Effector memory CD4-positive, alpha-beta T cell (primary cell): Measurements from ENCODE around the gene DDX21.
"Not testable (repeated sequence)": the region's sequence is repeated elsewhere in the genome, so short reads cannot be mapped to it uniquely, and the experiment has no call there.

Experiments
- DNase-seq, 3 donors: peaks; one replicate each; pipeline ENCODE4 v3.0.0-alpha.2; 2020
- H3K27ac ChIP-seq: 2 replicates; pipeline ENCODE4 v1.7.0; 2013; ENCODE audit warnings: mild to moderate bottlenecking, low read length, moderate library complexity; ENCODE audit not compliant: insufficient read depth, poor library complexity, severe bottlenecking
- H3K27me3 ChIP-seq: replicated peaks from 2 replicates; pipeline ENCODE4 v1.7.0; 2013; ENCODE audit warnings: mild to moderate bottlenecking, low read length; ENCODE audit not compliant: insufficient read depth, control insufficient read depth, poor library complexity, severe bottlenecking
- H3K36me3 ChIP-seq: 2 replicates; pipeline ENCODE4 v1.7.0; 2013; ENCODE audit warnings: mild to moderate bottlenecking, low read length, moderate library complexity; ENCODE audit not compliant: control insufficient read depth, insufficient read depth
- H3K4me1 ChIP-seq: 2 replicates; pipeline ENCODE4 v1.7.0; 2013; ENCODE audit warnings: low read length, mild to moderate bottlenecking; ENCODE audit not compliant: control insufficient read depth, insufficient read depth, poor library complexity, severe bottlenecking
- H3K4me3 ChIP-seq: 2 replicates; pipeline ENCODE4 v1.7.0; 2013; ENCODE audit warnings: low read length, low read depth, mild to moderate bottlenecking; ENCODE audit not compliant: insufficient read depth, poor library complexity, severe bottlenecking
- H3K9me3 ChIP-seq: 2 replicates; pipeline ENCODE4 v1.7.0; 2013; ENCODE audit warnings: mild to moderate bottlenecking, low read length, moderate library complexity; ENCODE audit not compliant: control insufficient read depth

DDX21 gene

DNA sequence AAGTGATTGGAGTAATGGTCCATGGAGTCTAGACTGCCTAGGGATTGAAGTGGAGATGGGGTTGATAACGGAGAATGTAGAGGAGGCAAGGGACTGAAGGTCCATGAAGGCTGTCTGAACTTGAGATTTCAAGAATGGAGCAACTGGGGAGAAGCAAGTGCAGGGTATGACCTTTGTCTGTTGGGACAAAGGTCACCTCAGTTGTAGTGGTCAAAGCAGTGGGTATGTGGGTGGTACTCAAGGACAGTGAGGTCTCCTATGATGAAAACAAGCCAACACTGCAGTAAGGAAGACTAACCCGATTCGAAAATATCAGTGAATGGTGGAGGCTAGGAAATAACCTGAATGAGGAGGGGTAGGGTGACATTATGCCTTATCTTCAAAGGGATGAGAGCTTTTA, 5.4 kb upstream of the DDX21 start:
- Histone ChIP-seq H3K36me3 (peaks cover 17% of the 10 kb centered on the region), H3K4me1 (peaks cover 2% of the 10 kb centered on the region), H3K27ac (no peak overlapping the region), H3K4me3 (no peak overlapping the region), H3K27me3 (no peaks in the 10 kb centered on the region), H3K9me3 (no peaks in the 10 kb centered on the region)
- DNase-seq, result no peak

GRCh38 chr10:68954904-68955303, 1.1 kb upstream of the DDX21 start:
- Histone ChIP-seq H3K4me3 (no peak overlapping the region), H3K9me3 (no peaks in the 10 kb centered on the region), H3K4me1 (peaks cover 19% of the 10 kb centered on the region), H3K36me3 (peaks cover 5% of the 10 kb centered on the region), H3K27ac (no peak overlapping the region), H3K27me3 (no peaks in the 10 kb centered on the region)
- no peak for DNase-seq

DNA sequence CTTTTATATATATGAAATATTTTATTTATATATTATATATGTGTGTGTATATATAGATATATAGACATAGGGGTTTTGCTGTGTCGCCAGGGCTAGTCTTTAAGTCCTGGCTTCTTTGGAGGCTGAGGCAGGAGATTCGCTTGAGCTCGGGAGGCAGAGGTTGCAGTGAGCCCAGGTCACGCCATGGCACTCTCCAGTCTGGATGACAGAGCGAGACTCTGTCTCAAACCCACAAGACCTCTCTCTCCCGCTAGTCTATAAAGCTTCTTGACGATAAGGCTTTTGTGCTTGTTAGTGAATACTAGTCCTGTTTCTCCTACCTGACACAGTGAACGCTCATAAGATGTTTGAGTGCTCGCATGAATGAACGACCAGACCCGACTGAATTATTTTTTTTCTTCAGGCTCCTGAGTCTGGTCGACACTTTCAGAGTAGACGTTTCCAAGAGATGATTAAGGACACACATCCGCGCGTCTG, 577 bp upstream of the DDX21 start:
- Histone ChIP-seq H3K27me3 (no peaks in the 10 kb centered on the region), H3K27ac (peak overlapping the region; percentile 98), H3K9me3 (no peaks in the 10 kb centered on the region), H3K36me3 (peaks cover 8% of the 10 kb centered on the region), H3K4me3 (peak overlapping the region; percentile 86), H3K4me1 (peaks cover 19% of the 10 kb centered on the region)
- no peak for DNase-seq

DNA sequence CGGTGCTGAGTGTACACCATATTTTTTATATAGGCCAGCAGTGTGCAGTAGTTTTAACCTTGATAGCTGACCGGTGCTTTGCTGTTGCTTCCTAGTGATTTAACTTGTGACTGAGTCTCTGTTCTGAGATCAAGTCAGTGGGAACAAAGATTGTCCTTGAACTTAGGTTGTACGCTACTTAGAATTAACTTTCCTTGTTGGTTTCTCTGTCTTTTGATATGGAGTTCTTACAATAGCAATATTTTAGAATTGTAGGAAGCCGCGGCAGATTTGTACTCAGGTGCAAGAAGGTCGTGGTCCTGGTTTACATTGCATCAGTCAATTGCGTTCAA, 1.3 kb downstream of the DDX21 start:
- H3K36me3 ChIP-seq, result peaks cover 25% of the 10 kb centered on the region
- H3K4me1 ChIP-seq, result peaks cover 19% of the 10 kb centered on the region
- DNase-seq, result no peak
- H3K27ac ChIP-seq, result peak overlapping the region; percentile 98
- no peaks in the 10 kb centered on the region for H3K27me3 ChIP-seq
- peak overlapping the region; percentile 86 for H3K4me3 ChIP-seq
- H3K9me3 ChIP-seq, result no peaks in the 10 kb centered on the region

GRCh38 chr10:68957654-68958053, 1.7 kb downstream of the DDX21 start:
- Histone ChIP-seq H3K27me3 (no peaks in the 10 kb centered on the region), H3K4me1 (peaks cover 19% of the 10 kb centered on the region), H3K9me3 (no peaks in the 10 kb centered on the region), H3K4me3 (peak overlapping the region; percentile 86), H3K36me3 (peaks cover 26% of the 10 kb centered on the region), H3K27ac (peak overlapping the region; percentile 98)
- DNase-seq, result no peak

DNA sequence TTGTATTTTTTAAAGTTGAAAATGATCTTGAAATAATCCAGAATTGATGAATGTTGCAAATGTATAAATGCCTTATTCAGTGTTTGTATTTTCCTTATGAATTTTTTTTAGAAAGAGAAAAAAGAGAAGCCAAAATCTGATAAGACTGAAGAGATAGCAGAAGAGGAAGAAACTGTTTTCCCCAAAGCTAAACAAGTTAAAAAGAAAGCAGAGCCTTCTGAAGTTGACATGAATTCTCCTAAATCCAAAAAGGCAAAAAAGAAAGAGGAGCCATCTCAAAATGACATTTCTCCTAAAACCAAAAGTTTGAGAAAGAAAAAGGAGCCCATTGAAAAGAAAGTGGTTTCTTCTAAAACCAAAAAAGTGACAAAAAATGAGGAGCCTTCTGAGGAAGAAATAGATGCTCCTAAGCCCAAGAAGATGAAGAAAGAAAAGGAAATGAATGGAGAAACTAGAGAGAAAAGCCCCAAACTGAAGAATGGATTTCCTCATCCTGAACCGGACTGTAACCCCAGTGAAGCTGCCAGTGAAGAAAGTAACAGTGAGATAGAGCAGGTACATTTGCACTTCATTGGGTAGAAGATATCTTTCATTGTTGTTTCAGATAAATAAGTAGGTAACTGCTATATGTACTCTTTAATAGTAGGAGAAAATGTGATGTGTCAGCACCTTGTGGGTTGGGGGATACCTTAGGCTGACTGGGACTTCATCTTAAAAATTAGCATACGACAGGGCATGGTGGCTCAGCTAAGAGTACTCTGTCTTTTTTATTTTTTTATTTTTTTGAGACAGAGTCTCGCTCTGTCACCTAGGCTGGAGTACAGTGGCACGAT, 3.9 kb downstream of the DDX21 start:
- Histone ChIP-seq H3K4me3 (no peak overlapping the region), H3K9me3 (no peaks in the 10 kb centered on the region), H3K36me3 (peaks cover 44% of the 10 kb centered on the region), H3K27ac (no peak overlapping the region), H3K4me1 (peaks cover 19% of the 10 kb centered on the region), H3K27me3 (no peaks in the 10 kb centered on the region)
- no peak for DNase-seq

DNA sequence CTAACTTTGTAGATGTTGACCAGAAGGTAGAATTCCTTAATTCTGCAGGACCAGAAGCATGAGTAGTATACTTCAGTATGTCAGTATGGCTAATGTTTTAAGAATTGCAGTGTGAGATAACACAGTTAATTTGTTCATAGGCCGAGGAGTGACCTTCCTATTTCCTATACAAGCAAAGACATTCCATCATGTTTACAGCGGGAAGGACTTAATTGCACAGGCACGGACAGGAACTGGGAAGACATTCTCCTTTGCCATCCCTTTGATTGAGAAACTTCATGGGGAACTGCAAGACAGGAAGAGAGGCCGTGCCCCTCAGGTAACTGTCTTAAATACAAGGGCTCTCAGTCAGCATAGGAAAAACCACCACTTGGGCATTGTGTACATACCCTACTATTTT, 7.2 kb downstream of the DDX21 start:
- no peaks in the 10 kb centered on the region for H3K27me3 ChIP-seq

DNA sequence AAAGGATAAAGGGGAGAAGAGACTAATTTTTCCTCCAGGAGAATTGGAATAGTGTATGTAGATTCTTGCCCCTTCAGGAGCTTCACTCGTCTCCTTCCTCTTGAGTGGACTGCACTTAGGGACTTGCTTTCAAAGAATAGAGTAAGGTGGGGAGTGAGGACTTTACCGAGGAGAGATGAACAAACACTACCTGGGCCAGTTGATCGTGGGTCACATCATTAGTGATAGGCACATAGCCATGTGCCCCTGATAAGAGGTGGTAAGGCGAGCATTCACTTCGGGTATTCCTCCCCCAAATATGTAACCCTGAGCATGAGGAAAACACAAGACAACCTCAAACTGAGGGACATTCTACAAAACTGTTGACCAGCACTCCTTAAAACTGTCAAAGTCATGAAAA, 18.0 kb downstream of the DDX21 start:
- DNase-seq, result no peak

More for the DNA sequence above, 7.2 kb downstream of the DDX21 start:
- no peak overlapping the region for H3K4me3 ChIP-seq
- H3K36me3 ChIP-seq, result peaks cover 71% of the 10 kb centered on the region
- no peaks in the 10 kb centered on the region for H3K9me3 ChIP-seq
- no peak for DNase-seq
- H3K27ac ChIP-seq, result no peak overlapping the region
- peaks cover 5% of the 10 kb centered on the region for H3K4me1 ChIP-seq

DNA sequence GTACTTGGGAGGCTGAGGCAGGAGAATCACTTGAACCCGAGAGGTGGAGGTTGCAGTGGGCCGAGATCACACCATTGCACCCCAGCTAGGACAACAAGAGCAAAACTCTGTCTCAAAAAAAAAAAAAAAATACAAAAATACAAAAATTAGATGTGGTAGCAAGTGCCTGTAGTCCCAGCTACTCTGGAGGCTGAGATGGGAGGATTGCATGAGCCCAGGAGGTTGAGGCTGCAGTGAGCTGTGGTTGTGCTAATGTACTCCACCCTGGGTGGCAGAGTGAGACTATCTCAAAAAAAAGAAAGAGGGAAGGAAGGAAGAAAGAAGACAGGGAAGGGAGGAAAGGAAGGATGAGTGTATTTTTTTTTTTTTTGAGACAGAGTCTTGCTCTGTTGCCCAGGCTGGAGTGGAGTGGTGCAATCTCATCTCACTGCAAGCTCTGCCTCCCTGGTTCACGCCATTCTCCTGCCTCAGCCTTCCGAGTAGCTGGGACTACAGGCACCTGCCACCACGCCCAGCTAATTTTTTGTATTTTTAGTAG, 20.0 kb downstream of the DDX21 start:
- not testable (repeated sequence) for H3K4me3 ChIP-seq, DNase-seq, H3K9me3 ChIP-seq, H3K27me3 ChIP-seq, H3K27ac ChIP-seq, H3K4me1 ChIP-seq
- peaks cover 88% of the 10 kb centered on the region for H3K36me3 ChIP-seq

More for the DNA sequence above, 18.0 kb downstream of the DDX21 start:
- H3K27ac ChIP-seq, result no peak overlapping the region
- H3K4me1 ChIP-seq, result no peaks in the 10 kb centered on the region
- H3K36me3 ChIP-seq, result peaks cover 87% of the 10 kb centered on the region
- no peaks in the 10 kb centered on the region for H3K9me3 ChIP-seq
- H3K27me3 ChIP-seq, result no peaks in the 10 kb centered on the region
- no peak overlapping the region for H3K4me3 ChIP-seq

DNA sequence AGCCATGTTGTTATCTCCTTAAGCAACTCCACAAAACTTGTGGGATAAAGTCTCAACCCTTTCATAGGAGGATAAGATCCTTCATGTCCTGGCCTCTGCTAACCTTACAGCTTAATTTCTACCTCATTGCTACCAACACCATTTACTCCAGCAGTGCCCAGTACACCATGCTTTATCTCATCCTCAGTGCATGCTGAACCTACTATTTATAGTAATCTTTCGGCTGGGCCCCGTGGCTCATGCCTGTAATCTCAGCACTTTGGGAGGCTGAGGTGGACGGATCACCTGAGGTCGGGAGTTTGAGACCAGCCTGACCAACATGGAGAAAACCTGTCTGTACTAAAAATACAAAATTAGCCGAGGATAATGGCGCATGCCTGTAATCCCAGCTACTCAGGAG, 23.8 kb downstream of the DDX21 start:
- H3K9me3 ChIP-seq, H3K27ac ChIP-seq, H3K27me3 ChIP-seq, H3K4me3 ChIP-seq, H3K4me1 ChIP-seq, DNase-seq: not testable (repeated sequence)
- H3K36me3 ChIP-seq, result peaks cover 81% of the 10 kb centered on the region
